GM12878 (cell line): ENCODE results near the gene ARHGAP26. TPM values are rescaled to one million over a fixed set of nuclear protein-coding genes. Genes with fewer than 3 reads are reported as not detected.

Experiments
- ATAC-seq: fragments of 200-7000 bp; cut with Tn5 transposase; 3 replicates; pipeline ENCODE4 v1.9.1; 2020; ENCODE audit warnings: mild to moderate bottlenecking, moderate library complexity
- BruUV-seq: library from RNA; stranded (reverse); fragments of 400-500 nt; replicated peaks from 2 replicates; lab custom pipeline; 2021; lab: Mats Ljungman, UMichigan
- CTCF ChIA-PET: fragments of 300-600 bp; sonication (Branson Sonifier 250); formaldehyde crosslinking; extraction: SDS; loops from one replicate; lab custom pipeline; 2021; ENCODE audit warnings: inconsistent platforms; lab: Yijun Ruan, JAX
- POLR2A ChIA-PET: fragments of 350-600 bp; formaldehyde crosslinking; extraction: SDS; loops from one replicate; lab custom pipeline; 2021; ENCODE audit warnings: inconsistent platforms; lab: Charles Lee
- RAD21 ChIA-PET: fragments of 300-600 bp; sonication (Branson Sonifier 250); formaldehyde crosslinking; loops from one replicate; lab custom pipeline; 2023; ENCODE audit warnings: antibody characterized with exemption; ENCODE audit not compliant: unreplicated experiment; lab: Charles Lee
- SMC1A ChIA-PET: fragments of 300-600 bp; sonication (Branson Sonifier 250); formaldehyde crosslinking; loops from one replicate; lab custom pipeline; 2023; ENCODE audit not compliant: unreplicated experiment, uncharacterized antibody; lab: Charles Lee
- DNase-seq: peaks from one replicate; pipeline ENCODE4 v3.0.0-alpha.2; 2011; ENCODE audit warnings: low read depth, low spot score
- FAIRE-seq: peaks from 3 replicates; lab custom pipeline; 2011; peaks lifted over from hg19 to GRCh38; lab: Jason Lieb, UNC
- H2AFZ ChIP-seq: 2 replicates; pipeline ENCODE4 v1.6.0; 2011; ENCODE audit warnings: low read depth, low read length, control low read depth; ENCODE audit not compliant: control insufficient read depth
- H3K27ac ChIP-seq: 2 replicates; pipeline ENCODE4 v1.5.1; 2011; ENCODE audit warnings: control low read depth; ENCODE audit not compliant: control insufficient read depth, insufficient read depth
- H3K27me3 ChIP-seq, 2 experiments: replicated peaks in 1 of 2; 2 replicates each; pipeline versions ENCODE4 v1.6.0 to v1.6.1; 2011; ENCODE audit warnings: low read length in 1 of 2; ENCODE audit not compliant: control insufficient read depth in 2 of 2, insufficient read depth in 2 of 2
- H3K36me3 ChIP-seq, 2 experiments: 2 replicates each; pipeline ENCODE4 v1.5.1; 2011; ENCODE audit warnings: low read length in 1 of 2; ENCODE audit not compliant: control insufficient read depth in 2 of 2, insufficient read depth in 2 of 2
- H3K4me1 ChIP-seq: 2 replicates; pipeline ENCODE4 v1.6.1; 2011; ENCODE audit warnings: mild to moderate bottlenecking, low read length, moderate library complexity, mixed read lengths; ENCODE audit not compliant: control insufficient read depth, insufficient read depth
- H3K4me2 ChIP-seq: 2 replicates; pipeline ENCODE4 v1.6.0; 2011; ENCODE audit warnings: control low read depth; ENCODE audit not compliant: control insufficient read depth, insufficient read depth
- H3K4me3 ChIP-seq: fragments of 200-600 bp; sonication (generic); 2 replicates; pipeline ENCODE4 v1.5.1; 2016
- H3K79me2 ChIP-seq: 2 replicates; pipeline ENCODE4 v1.6.0; 2011; ENCODE audit warnings: low read length; ENCODE audit not compliant: control insufficient read depth, insufficient read depth
- H3K9ac ChIP-seq: 2 replicates; pipeline ENCODE4 v1.8.0; 2011; ENCODE audit warnings: low read length, control low read depth, mixed read lengths; ENCODE audit not compliant: control insufficient read depth, insufficient read depth
- H3K9me3 ChIP-seq: replicated peaks from 3 replicates; pipeline ENCODE4 v1.5.1; 2011; ENCODE audit warnings: mild to moderate bottlenecking, low read length; ENCODE audit not compliant: control insufficient read depth, insufficient read depth
- H4K20me1 ChIP-seq: 2 replicates; pipeline ENCODE4 v1.6.0; 2011; ENCODE audit not compliant: control insufficient read depth, insufficient read depth
- ETV6 ChIP-seq, 2 experiments: fragments of 450-650 bp in 1 of 2; IDR thresholded peaks in 1 of 2; conservative IDR thresholded peaks in 1 of 2; 2 replicates each; pipeline ENCODE4 v1.6.1; 2014; ENCODE audit warnings: antibody characterized with exemption in 1 of 2, borderline replicate concordance in 1 of 2, low read depth in 1 of 2, mild to moderate bottlenecking in 1 of 2, moderate library complexity in 1 of 2
- FOS ChIP-seq: IDR thresholded peaks from 3 replicates; pipeline ENCODE4 v1.6.1; 2011; ENCODE audit warnings: borderline replicate concordance; ENCODE audit not compliant: insufficient read length; ENCODE audit errors: extremely low read depth
- JUND ChIP-seq: IDR thresholded peaks from 2 replicates; pipeline ENCODE4 v1.6.1; 2012; ENCODE audit warnings: low read depth, mild to moderate bottlenecking, low read length, improper control_type of control experiment, moderate library complexity
- KDM1A ChIP-seq: fragments of 200-600 bp; sonication (generic); IDR thresholded peaks from 2 replicates; pipeline ENCODE4 v1.6.1; 2016; ENCODE audit warnings: borderline replicate concordance
- MXI1 ChIP-seq: fragments of 150-350 bp; IDR thresholded peaks from 2 replicates; pipeline ENCODE4 v1.6.1; 2011; ENCODE audit warnings: low read depth, mild to moderate bottlenecking, inconsistent platforms, low read length, improper control_type of control experiment
- NFXL1 ChIP-seq: fragments of 450-650 bp; IDR thresholded peaks from 2 replicates; pipeline ENCODE4 v1.6.1; 2017; ENCODE audit warnings: antibody characterized with exemption, mild to moderate bottlenecking, borderline replicate concordance
- NR2C1 ChIP-seq: fragments of 450-650 bp; IDR thresholded peaks from 2 replicates; pipeline ENCODE4 v1.6.1; 2017; ENCODE audit warnings: antibody characterized with exemption, mild to moderate bottlenecking, moderate library complexity
- NR2C2 ChIP-seq: IDR thresholded peaks from 2 replicates; pipeline ENCODE4 v1.6.1; 2011; ENCODE audit warnings: borderline replicate concordance, low read depth; ENCODE audit not compliant: control insufficient read depth, insufficient read length
- RB1 ChIP-seq: fragments of 450-650 bp; formaldehyde crosslinking; IDR thresholded peaks from 2 replicates; pipeline ENCODE4 v1.6.1; 2017; ENCODE audit warnings: mild to moderate bottlenecking, borderline replicate concordance
- RFX5 ChIP-seq: IDR thresholded peaks from 2 replicates; pipeline ENCODE4 v1.6.1; 2011; ENCODE audit warnings: low read depth, low read length, improper control_type of control experiment
- SMAD1 ChIP-seq: fragments of 450-650 bp; IDR thresholded peaks from 2 replicates; pipeline ENCODE4 v1.6.1; 2018; ENCODE audit warnings: mild to moderate bottlenecking, low read depth; ENCODE audit not compliant: partially characterized antibody
- STAT1 ChIP-seq: fragments of 450-650 bp; conservative IDR thresholded peaks from 2 replicates; pipeline ENCODE4 v1.6.1; 2014; ENCODE audit warnings: antibody characterized with exemption, mild to moderate bottlenecking
- SUZ12 ChIP-seq: fragments of 200-600 bp; sonication (generic); IDR thresholded peaks from one replicate; pipeline ENCODE4 v1.6.1; 2018; ENCODE audit warnings: antibody characterized with exemption, mild to moderate bottlenecking; ENCODE audit not compliant: unreplicated experiment
- YBX1 ChIP-seq: fragments of 450-650 bp; IDR thresholded peaks from 2 replicates; pipeline ENCODE4 v1.6.1; 2016; ENCODE audit warnings: antibody characterized with exemption
- ZNF592 ChIP-seq: fragments of 450-650 bp; IDR thresholded peaks from 2 replicates; pipeline ENCODE4 v1.6.1; 2017; ENCODE audit warnings: mild to moderate bottlenecking, moderate library complexity
- WGBS: methylation state at CpG from one replicate; pipeline ENCODE4 v1.1.6; 2016; ENCODE audit warnings: low lambda C conversion rate; ENCODE audit not compliant: insufficient replicate concordance, insufficient coverage; ENCODE audit errors: missing lambda C conversion rate; 5-methylcytosine and 5-hydroxymethylcytosine counted together
- in situ Hi-C: fragments of 300-500 bp; cut with MboI; formaldehyde crosslinking; loops from 9 replicates; pipeline ENCODE4 v1.14.3; 2018; ENCODE audit warnings: mixed read lengths
- intact Hi-C: fragments of 100-400 bp; cut with micrococcal nuclease; formaldehyde crosslinking; loops from one replicate; pipeline ENCODE4 v1.14.2; 2022; ENCODE audit not compliant: unreplicated experiment
- polyA plus RNA-seq, 11 experiments: library from polyadenylated mRNA; depleted of rRNA in 4 of 11; unstranded in 6 of 11; stranded (reverse) in 5 of 11; fragments of >200 nt; fragmentation: Nextera tagmentation in 4 of 11; fragmentation: Illumina TruSeq in 1 of 11; extraction: Ambion mirVana in 4 of 11; extraction: Trizol in 1 of 11; gene quantifications; 1 replicate in 1 of 11; 2 replicates in 10 of 11; pipeline versions ENCODE4 v1.2.1 to v1.2.3, GENCODE V29; 2011 to 2016; ENCODE audit warnings: inconsistent platforms in 2 of 11, missing spikeins in 2 of 11, low read depth in 1 of 11
- total RNA-seq, 4 experiments: library from RNA; depleted of rRNA in 3 of 4; stranded (reverse); fragments of >200 nt in 3 of 4; fragmentation: Illumina TruSeq in 1 of 4; extraction: Trizol in 1 of 4; gene quantifications; 2 replicates each; pipeline versions ENCODE4 v1.2.1 to v1.2.3, GENCODE V29; 2013 to 2021
- TF ChIP-seq, protein P1 (sequence below): fragments of 450-650 bp; IDR thresholded peaks from 2 replicates; pipeline ENCODE4 v1.6.1; 2018; ENCODE audit warnings: borderline replicate concordance, mild to moderate bottlenecking; ENCODE audit not compliant: partially characterized antibody

Gene ARHGAP26
- total and polyA plus RNA-seq, 10 of the 15 experiments (the other 5 are each of a cell fraction or from before 2014, with no cell fraction given) = 9.4 to 41.5 (median 19.3) TPM

- H4K20me1 ChIP-seq = no peaks in the 10 kb centered on the region
- POLR2A ChIA-PET = interaction anchor here (0.6 to 7.6 kb wide), 7 partner anchors 8 to 131 kb away, joined by 3 to 62 read pairs (median 6); no protein-coding TSS in a partner anchor
- no peak overlapping the region for H3K4me2 ChIP-seq
- CTCF ChIA-PET = interaction anchor here (1.0 to 2.6 kb wide), 6 partner anchors 13 to 152 kb away, joined by 3 to 14 read pairs (median 4); no protein-coding TSS in a partner anchor
- H2AFZ ChIP-seq = no peak overlapping the region
- peak overlapping the region; percentile 65; the same call in 1 of the 2 replicates for H3K27ac ChIP-seq
- BruUV-seq = no TSS peak
- in situ Hi-C loops (no loop called here), intact Hi-C loops (loop anchor here (2.0 kb wide), 1 partner anchor 14 kb away; no protein-coding TSS in a partner anchor)
- H3K4me3 ChIP-seq = no peak overlapping the region
- peaks cover 0 to 2% of the 10 kb centered on the region in 2 experiments; a peak in 1 of 4 replicates for H3K36me3 ChIP-seq
- 72% methylated on average over 4 of the region's 4 CpGs for WGBS
- no peaks in the 10 kb centered on the region; the same call in 1 of the 2 replicates for H3K79me2 ChIP-seq
- H3K9ac ChIP-seq = no peak overlapping the region
- RAD21 ChIA-PET = interaction anchor here (0.8 to 5.0 kb wide), 16 partner anchors 11 to 393 kb away, joined by 3 to 47 read pairs (median 5); no protein-coding TSS in a partner anchor
- SMC1A ChIA-PET = interaction anchor here (0.7 to 24.2 kb wide), 17 partner anchors 9 to 194 kb away, joined by 3 to 441 read pairs (median 3); no protein-coding TSS in a partner anchor
- ATAC-seq = peak; percentile 78
- peaks cover 31% of the 10 kb centered on the region for H3K4me1 ChIP-seq
- H3K27me3 ChIP-seq = no peaks in the 10 kb centered on the region
- no peak for DNase-seq
- no peaks in the 10 kb centered on the region; the same call in 2 of the 3 replicates for H3K9me3 ChIP-seq
- peak; percentile 66 for FAIRE-seq
- TF ChIP-seq NR2C2 = no peak
- TF ChIP-seq MXI1 = no peak
- TF ChIP-seq FOS = no peak
- TF ChIP-seq JUND = no peak
- no peak for TF ChIP-seq NFXL1
- TF ChIP-seq SMAD1 = no peak
- no peak for TF ChIP-seq NR2C1
- TF ChIP-seq ZNF592 = no peak
- TF ChIP-seq RFX5 = no peak
- TF ChIP-seq RB1 = no peak
- TF ChIP-seq SUZ12 = no peak
- TF ChIP-seq, protein P1, sequence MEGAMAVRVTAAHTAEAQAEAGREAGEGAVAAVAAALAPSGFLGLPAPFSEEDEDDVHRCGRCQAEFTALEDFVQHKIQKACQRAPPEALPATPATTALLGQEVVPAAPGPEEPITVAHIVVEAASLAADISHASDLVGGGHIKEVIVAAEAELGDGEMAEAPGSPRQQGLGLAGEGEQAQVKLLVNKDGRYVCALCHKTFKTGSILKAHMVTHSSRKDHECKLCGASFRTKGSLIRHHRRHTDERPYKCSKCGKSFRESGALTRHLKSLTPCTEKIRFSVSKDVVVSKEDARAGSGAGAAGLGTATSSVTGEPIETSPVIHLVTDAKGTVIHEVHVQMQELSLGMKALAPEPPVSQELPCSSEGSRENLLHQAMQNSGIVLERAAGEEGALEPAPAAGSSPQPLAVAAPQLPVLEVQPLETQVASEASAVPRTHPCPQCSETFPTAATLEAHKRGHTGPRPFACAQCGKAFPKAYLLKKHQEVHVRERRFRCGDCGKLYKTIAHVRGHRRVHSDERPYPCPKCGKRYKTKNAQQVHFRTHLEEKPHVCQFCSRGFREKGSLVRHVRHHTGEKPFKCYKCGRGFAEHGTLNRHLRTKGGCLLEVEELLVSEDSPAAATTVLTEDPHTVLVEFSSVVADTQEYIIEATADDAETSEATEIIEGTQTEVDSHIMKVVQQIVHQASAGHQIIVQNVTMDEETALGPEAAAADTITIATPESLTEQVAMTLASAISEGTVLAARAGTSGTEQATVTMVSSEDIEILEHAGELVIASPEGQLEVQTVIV = no peak
- TF ChIP-seq STAT1 = no peak
- TF ChIP-seq ETV6 (conservative IDR thresholded peaks at IDR 0.05 in 1 of 2, IDR thresholded peaks at IDR 0.05 in 1 of 2; ENCODE audit: borderline replicate concordance in 1 of 2, low read depth in 1 of 2) = peak in 1 of 2 experiments; percentile 52; a peak in 1 of 4 replicates
- no peak for TF ChIP-seq YBX1
- no peak for TF ChIP-seq KDM1A
These were observed 266.2 kb downstream of the ARHGAP26 start for GRCh38 chr5:143036146-143036927.
